Measurements from ENCODE around the gene OR2H1.
"Not testable (repeated sequence)": the region's sequence is repeated elsewhere in the genome, so short reads cannot be mapped to it uniquely, and the experiment has no call there.

The OR2H1 gene

GRCh38 chr6:29456971-29457370 is at the start of gene OR2H1, which contains the start of gene OR11A1:
OR2H1 (plus strand) TSS chr6:29457155; CDS start chr6:29461770, 4,615 bp downstream.
OR11A1 (minus strand) TSS chr6:29457071; CDS start chr6:29427641, 29,430 bp downstream.
- DNase-seq = no peak

- no peak for DNase-seq
These were observed 42.4 kb upstream of the OR2H1 start, which contains the start of gene OR12D1 for GRCh38 chr6:29414588-29414987. OR12D1 (plus strand) TSS chr6:29414928.

- DNase-seq = no peak
These were observed 37.4 kb upstream of the OR2H1 start for GRCh38 chr6:29419516-29419915.

GRCh38 chr6:29424168-29424567 is 32.8 kb upstream of the OR2H1 start:
- no peak for DNase-seq

- DNase-seq = no peak
These were observed 32.4 kb upstream of the OR2H1 start for GRCh38 chr6:29424575-29424974.

GRCh38 chr6:29425075-29425474 is 31.9 kb upstream of the OR2H1 start:
- DNase-seq = no peak

- DNase-seq = no peak
These were observed 30.3 kb upstream of the OR2H1 start for GRCh38 chr6:29426654-29427053.

- DNase-seq = not testable (repeated sequence)
These were observed 20.2 kb upstream of the OR2H1 start for GRCh38 chr6:29436730-29437129.

GRCh38 chr6:29439006-29439405 is 17.9 kb upstream of the OR2H1 start, which contains the start of gene OR10C1:
OR10C1 (plus strand) TSS chr6:29439306; CDS start chr6:29440016, 710 bp downstream.
- DNase-seq = no peak

GRCh38 chr6:29442719-29443118 is 14.2 kb upstream of the OR2H1 start:
- DNase-seq = no peak

- not testable (repeated sequence) for DNase-seq
These were observed 12.9 kb upstream of the OR2H1 start for GRCh38 chr6:29444031-29444430.

GRCh38 chr6:29447670-29448069 is 9.3 kb upstream of the OR2H1 start:
- DNase-seq = no peak

GRCh38 chr6:29451471-29452193 is 5.3 kb upstream of the OR2H1 start:
- no peak for DNase-seq

- DNase-seq = no peak
These were observed 4.3 kb downstream of the OR2H1 start for GRCh38 chr6:29461021-29461814.

GRCh38 chr6:29462022-29462421 is 5.1 kb downstream of the OR2H1 start:
- no peak for DNase-seq

- DNase-seq = no peak
These were observed 8.3 kb downstream of the OR2H1 start for GRCh38 chr6:29465279-29465678.

- DNase-seq = no peak
These were observed 8.8 kb downstream of the OR2H1 start for GRCh38 chr6:29465801-29466200.

- no peak for DNase-seq
These were observed 9.3 kb downstream of the OR2H1 start for GRCh38 chr6:29466241-29466640.

GRCh38 chr6:29474996-29475395 is 18.0 kb downstream of the OR2H1 start:
- no peak for DNase-seq

GRCh38 chr6:29477923-29478450 is 21.0 kb downstream of the OR2H1 start:
- no peak for DNase-seq

- DNase-seq = no peak
These were observed 21.8 kb downstream of the OR2H1 start for GRCh38 chr6:29478740-29479139.

- DNase-seq = no peak
These were observed 22.6 kb downstream of the OR2H1 start for GRCh38 chr6:29479560-29479959.

- DNase-seq = no peak
These were observed 26.2 kb downstream of the OR2H1 start for GRCh38 chr6:29483186-29483585.

GRCh38 chr6:29483735-29484134 is 26.8 kb downstream of the OR2H1 start:
- no peak for DNase-seq
